ENCODE measurements around the gene SENP8.

DNA sequence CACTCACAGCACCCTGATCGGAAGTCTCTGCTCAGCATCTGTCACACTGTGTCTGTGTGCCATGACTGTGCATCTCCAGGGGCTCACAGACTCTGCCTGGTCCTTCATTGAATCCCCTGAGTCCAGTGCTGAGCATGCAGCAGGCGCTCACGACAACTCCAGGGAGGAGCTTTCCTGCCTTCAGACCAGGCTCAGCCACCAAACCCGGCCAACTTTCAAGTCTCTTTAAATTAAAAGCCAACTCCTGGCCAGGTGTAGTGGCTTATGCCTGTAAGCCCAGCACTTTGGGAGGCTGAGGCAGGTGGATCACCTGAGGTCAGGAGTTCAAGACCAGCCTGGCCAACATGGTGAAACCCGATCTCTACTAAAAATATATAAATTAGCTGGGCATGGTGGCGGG is 55.2 kb downstream of the SENP8 start:
- TF ChIP-seq HOXA7 (CRISPR knock-in tag; IDR thresholded peaks at IDR 0.05) (no peak), CTCF (CRISPR knock-in tag; IDR thresholded peaks at IDR 0.05) (no peak), TAF1 (CRISPR knock-in tag; IDR thresholded peaks at IDR 0.05) (no peak), LCORL (IDR thresholded peaks at IDR 0.05) (no peak), LCORL (CRISPR knock-in tag; IDR thresholded peaks at IDR 0.05) (no peak), SIN3A (IDR thresholded peaks at IDR 0.05; ENCODE audit: borderline replicate concordance, low read depth, low read length) (no peak)

Data from HepG2 (cell line).